ENCODE data around the gene LIFR.

Gene LIFR

DNA sequence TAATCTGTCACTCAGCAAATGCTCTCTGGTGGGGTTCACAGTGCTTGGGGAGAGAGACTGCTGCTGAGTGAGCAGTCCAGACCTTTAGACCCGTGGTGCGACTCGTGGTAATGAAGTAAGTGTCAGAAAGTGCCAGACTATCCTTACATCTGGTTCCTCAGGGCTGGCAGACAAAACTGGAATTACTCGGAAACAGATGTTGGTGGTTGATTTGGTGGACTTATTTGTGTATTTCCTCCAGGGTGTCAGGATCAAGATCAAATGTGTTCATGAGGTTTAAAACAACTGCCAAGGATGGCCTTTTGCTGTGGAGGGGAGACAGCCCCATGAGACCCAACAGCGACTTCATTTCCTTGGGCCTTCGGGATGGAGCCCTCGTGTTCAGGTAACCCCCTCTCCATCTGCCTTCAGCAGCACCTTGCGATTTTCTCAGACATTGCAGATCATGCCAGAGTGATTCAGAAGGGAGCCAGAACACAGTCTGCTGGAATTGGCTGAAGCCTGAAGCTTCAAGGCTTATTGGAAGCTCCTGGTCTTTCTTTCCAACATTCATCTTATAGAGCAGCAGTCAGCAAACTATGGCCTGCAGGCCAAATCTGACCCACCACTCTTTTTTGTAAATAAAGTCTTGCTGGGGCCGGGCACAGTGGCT lies 105.2 kb downstream of the LIFR start:
- H3K27ac ChIP-seq, result peak overlapping the region in 1 of 2 donors; percentile 13
- no peak overlapping the region for H3K4me3 ChIP-seq
- no peak for TF ChIP-seq CTCF (IDR thresholded peaks at IDR 0.05)
- no peak for DNase-seq (ENCODE audit: low spot score)

GRCh38 chr5:38450627-38451026 lies 105.8 kb downstream of the LIFR start:
- no peak overlapping the region for H3K4me3 ChIP-seq
- TF ChIP-seq CTCF (IDR thresholded peaks at IDR 0.05), result no peak
- no peak for DNase-seq (ENCODE audit: low spot score)
- H3K27ac ChIP-seq, result peak overlapping the region in 1 of 2 donors; percentile 13

- no peak for DNase-seq (ENCODE audit: low spot score)
- no peak for TF ChIP-seq CTCF (IDR thresholded peaks at IDR 0.05)
- Histone ChIP-seq H3K27ac (peak overlapping the region; percentile 54 to 63), H3K4me3 (no peak overlapping the region)
Observed at GRCh38 chr5:38448568-38449350, 107.7 kb downstream of the LIFR start.

- peak overlapping the region; percentile 18 to 29 for H3K27ac ChIP-seq
- no peak for DNase-seq (ENCODE audit: low spot score)
- no peak for TF ChIP-seq CTCF (IDR thresholded peaks at IDR 0.05)
- H3K4me3 ChIP-seq, result no peak overlapping the region
Observed at GRCh38 chr5:38447786-38448185, 108.7 kb downstream of the LIFR start.

- TF ChIP-seq CTCF (IDR thresholded peaks at IDR 0.05), result no peak
- no peak for DNase-seq (ENCODE audit: low spot score)
- Histone ChIP-seq H3K4me3 (no peak overlapping the region), H3K27ac (peak overlapping the region; percentile 24 to 29)
Observed at GRCh38 chr5:38447056-38447455, 109.4 kb downstream of the LIFR start.

DNA sequence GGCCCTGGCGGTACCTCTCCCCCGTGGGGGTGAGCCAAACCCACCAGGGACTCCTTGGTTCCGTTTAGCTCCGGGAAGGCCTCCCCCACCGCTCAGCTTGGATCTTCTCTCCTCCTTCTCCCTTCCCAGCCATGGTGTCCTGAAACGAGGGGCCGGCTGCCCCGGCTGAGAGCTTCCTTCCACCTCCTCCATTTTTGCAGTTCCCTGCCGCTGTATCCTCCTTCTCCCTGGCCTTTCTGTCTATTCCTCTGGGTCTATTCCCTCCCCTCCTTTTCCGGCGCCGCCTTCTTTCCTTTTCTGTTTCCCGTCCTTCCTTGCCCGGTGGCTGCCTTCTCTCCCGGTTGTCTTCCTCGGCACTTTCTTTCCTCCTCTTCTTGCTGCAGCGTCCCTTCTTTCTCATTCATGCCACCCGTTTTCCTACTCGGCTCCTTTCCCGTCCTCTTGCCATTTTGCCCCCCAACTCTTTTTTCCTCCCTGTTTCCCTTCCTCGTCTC lies 110.4 kb downstream of the LIFR start:
- Histone ChIP-seq H3K4me3 (peak overlapping the region; percentile 51), H3K27ac (peak overlapping the region; percentile 24 to 56)
- no peak for TF ChIP-seq CTCF (IDR thresholded peaks at IDR 0.05)
- no peak for DNase-seq (ENCODE audit: low spot score)

All from coronary artery (tissue), 2 donors.